WTC11 (cell line): Measurements from ENCODE around the gene MIPOL1. TPM values are rescaled to one million over a fixed set of nuclear protein-coding genes. Genes with fewer than 3 reads are reported as not detected.

Source experiments
- ATAC-seq: fragments of 200-7000 bp; cut with Tn5 transposase; 2 replicates; pipeline ENCODE4 v1.10.0; 2021; ENCODE audit warnings: mild to moderate bottlenecking, moderate library complexity
- CTCF ChIA-PET: fragments of 300-600 bp; sonication (Branson Sonifier 250); formaldehyde crosslinking; loops from one replicate; lab custom pipeline; 2021; ENCODE audit warnings: antibody characterized with exemption; lab: Charles Lee
- POLR2A ChIA-PET: fragments of 350-600 bp; sonication (Branson Sonifier 250); formaldehyde crosslinking; loops from one replicate; lab custom pipeline; 2021; ENCODE audit warnings: antibody characterized with exemption; lab: Charles Lee
- DNase-seq: peaks from one replicate; pipeline ENCODE4 v3.0.0; 2021; ENCODE audit warnings: low spot score
- H3K27ac Mint-ChIP-seq: 2 replicates; pipeline ENCODE4 v1.8.0; 2021; ENCODE audit warnings: mixed read lengths
- H3K27me3 Mint-ChIP-seq: 2 replicates; pipeline ENCODE4 v1.8.0; 2021; ENCODE audit warnings: low read depth, mild to moderate bottlenecking, moderate library complexity, mixed read lengths
- H3K36me3 Mint-ChIP-seq: 2 replicates; pipeline ENCODE4 v1.8.0; 2021; ENCODE audit warnings: mixed read lengths
- H3K4me1 Mint-ChIP-seq: 2 replicates; pipeline ENCODE4 v1.8.0; 2022; ENCODE audit warnings: mixed read lengths
- H3K4me3 Mint-ChIP-seq: 2 replicates; pipeline ENCODE4 v1.8.0; 2021; ENCODE audit warnings: mild to moderate bottlenecking, moderate library complexity, mixed read lengths
- H3K9me3 Mint-ChIP-seq: 2 replicates; pipeline ENCODE4 v1.8.0; 2021; ENCODE audit warnings: mixed read lengths
- ATF1 ChIP-seq: sonication (generic); formaldehyde crosslinking; IDR thresholded peaks from 2 replicates; pipeline ENCODE4 v1.8.1; 2023; ENCODE audit warnings: mild to moderate bottlenecking, moderate library complexity, missing genetic modification reagents
- ATF3 ChIP-seq: sonication (generic); formaldehyde crosslinking; conservative IDR thresholded peaks from 2 replicates; pipeline ENCODE4 v1.8.1; 2022; ENCODE audit warnings: mild to moderate bottlenecking, missing genetic modification reagents
- E2F1 ChIP-seq: sonication (generic); formaldehyde crosslinking; IDR thresholded peaks from 2 replicates; pipeline ENCODE4 v1.8.0; 2022; ENCODE audit warnings: mild to moderate bottlenecking, missing genetic modification reagents
- ELF4 ChIP-seq: sonication (generic); formaldehyde crosslinking; IDR thresholded peaks from 2 replicates; pipeline ENCODE4 v1.8.1; 2022; ENCODE audit warnings: low read depth, mild to moderate bottlenecking, moderate library complexity, missing genetic modification reagents
- FOXJ3 ChIP-seq: sonication (generic); formaldehyde crosslinking; IDR thresholded peaks from 2 replicates; pipeline ENCODE4 v1.9.0; 2021; ENCODE audit warnings: missing genetic modification reagents, mild to moderate bottlenecking, borderline replicate concordance
- FOXK1 ChIP-seq: sonication (generic); formaldehyde crosslinking; IDR thresholded peaks from 2 replicates; pipeline ENCODE4 v1.8.0; 2022; ENCODE audit warnings: mild to moderate bottlenecking, moderate library complexity, missing genetic modification reagents
- JAZF1 ChIP-seq: fragments of 250-450 bp; sonication (Bioruptor Pico); IDR thresholded peaks from 2 replicates; pipeline ENCODE4 v1.9.0; 2021; ENCODE audit warnings: moderate library complexity, mild to moderate bottlenecking, inconsistent platforms
- MXD4 ChIP-seq: fragments of 250-450 bp; sonication (Bioruptor Pico); IDR thresholded peaks from 2 replicates; pipeline ENCODE4 v1.8.0; 2021; ENCODE audit warnings: mild to moderate bottlenecking, moderate library complexity, borderline replicate concordance
- PREB ChIP-seq: sonication (generic); formaldehyde crosslinking; IDR thresholded peaks from 2 replicates; pipeline ENCODE4 v1.8.1; 2022; ENCODE audit warnings: mild to moderate bottlenecking, missing genetic modification reagents, moderate library complexity, borderline replicate concordance
- SMAD3 ChIP-seq: sonication (generic); formaldehyde crosslinking; IDR thresholded peaks from 2 replicates; pipeline ENCODE4 v1.8.0; 2022; ENCODE audit warnings: missing genetic modification reagents, mild to moderate bottlenecking, borderline replicate concordance
- ZNF281 ChIP-seq: sonication (generic); formaldehyde crosslinking; IDR thresholded peaks from 2 replicates; pipeline ENCODE4 v1.8.0; 2023; ENCODE audit warnings: mild to moderate bottlenecking, missing genetic modification reagents
- ZNF396 ChIP-seq: fragments of 250-450 bp; sonication (Bioruptor Pico); IDR thresholded peaks from 2 replicates; pipeline ENCODE4 v1.8.0; 2021; ENCODE audit warnings: mild to moderate bottlenecking, moderate library complexity, borderline replicate concordance
- ZNF671 ChIP-seq: fragments of 250-450 bp; sonication (Bioruptor Pico); IDR thresholded peaks from 2 replicates; pipeline ENCODE4 v1.8.0; 2021; ENCODE audit warnings: mild to moderate bottlenecking
- total RNA-seq: library from RNA; stranded (reverse); gene quantifications from 3 replicates; pipeline ENCODE4 v1.2.3, GENCODE V29; 2021
- TF ChIP-seq, protein P1 (sequence below): sonication (generic); formaldehyde crosslinking; IDR thresholded peaks from 2 replicates; pipeline ENCODE4 v1.8.1; 2023; ENCODE audit warnings: mild to moderate bottlenecking, missing genetic modification reagents, borderline replicate concordance
- TF ChIP-seq, protein P2 (sequence below): sonication (generic); formaldehyde crosslinking; IDR thresholded peaks from 2 replicates; pipeline ENCODE4 v1.8.1; 2023; ENCODE audit warnings: mild to moderate bottlenecking, missing genetic modification reagents, moderate library complexity
- TF ChIP-seq, protein P3 (sequence below): fragments of 200-600 bp; IDR thresholded peaks from 2 replicates; pipeline ENCODE4 v1.8.0; 2022; ENCODE audit warnings: antibody characterized with exemption

Gene MIPOL1
- total RNA-seq, 1 experiment from 2014 or later, result 13.1 TPM

DNA sequence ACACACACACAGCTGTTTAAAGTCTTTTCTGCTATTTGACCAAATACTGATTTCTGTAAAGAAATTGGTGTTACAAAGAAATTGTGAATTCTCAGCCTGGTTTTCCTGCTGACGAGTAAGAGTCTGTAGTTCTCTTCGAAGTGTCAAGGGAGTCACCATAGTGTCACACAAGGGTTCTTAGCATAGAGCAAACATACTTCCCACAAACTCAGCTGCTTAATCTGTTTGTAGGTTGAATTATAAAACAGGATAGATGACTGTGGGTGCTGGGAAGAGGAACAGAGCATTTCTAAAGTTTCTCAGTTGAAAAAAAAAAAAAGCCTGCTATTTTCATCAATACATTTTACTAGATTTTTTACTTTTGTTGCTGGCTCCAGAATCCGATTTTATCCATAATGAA lies 314.4 kb downstream of the MIPOL1 start (continued):
- TF ChIP-seq, protein P1, sequence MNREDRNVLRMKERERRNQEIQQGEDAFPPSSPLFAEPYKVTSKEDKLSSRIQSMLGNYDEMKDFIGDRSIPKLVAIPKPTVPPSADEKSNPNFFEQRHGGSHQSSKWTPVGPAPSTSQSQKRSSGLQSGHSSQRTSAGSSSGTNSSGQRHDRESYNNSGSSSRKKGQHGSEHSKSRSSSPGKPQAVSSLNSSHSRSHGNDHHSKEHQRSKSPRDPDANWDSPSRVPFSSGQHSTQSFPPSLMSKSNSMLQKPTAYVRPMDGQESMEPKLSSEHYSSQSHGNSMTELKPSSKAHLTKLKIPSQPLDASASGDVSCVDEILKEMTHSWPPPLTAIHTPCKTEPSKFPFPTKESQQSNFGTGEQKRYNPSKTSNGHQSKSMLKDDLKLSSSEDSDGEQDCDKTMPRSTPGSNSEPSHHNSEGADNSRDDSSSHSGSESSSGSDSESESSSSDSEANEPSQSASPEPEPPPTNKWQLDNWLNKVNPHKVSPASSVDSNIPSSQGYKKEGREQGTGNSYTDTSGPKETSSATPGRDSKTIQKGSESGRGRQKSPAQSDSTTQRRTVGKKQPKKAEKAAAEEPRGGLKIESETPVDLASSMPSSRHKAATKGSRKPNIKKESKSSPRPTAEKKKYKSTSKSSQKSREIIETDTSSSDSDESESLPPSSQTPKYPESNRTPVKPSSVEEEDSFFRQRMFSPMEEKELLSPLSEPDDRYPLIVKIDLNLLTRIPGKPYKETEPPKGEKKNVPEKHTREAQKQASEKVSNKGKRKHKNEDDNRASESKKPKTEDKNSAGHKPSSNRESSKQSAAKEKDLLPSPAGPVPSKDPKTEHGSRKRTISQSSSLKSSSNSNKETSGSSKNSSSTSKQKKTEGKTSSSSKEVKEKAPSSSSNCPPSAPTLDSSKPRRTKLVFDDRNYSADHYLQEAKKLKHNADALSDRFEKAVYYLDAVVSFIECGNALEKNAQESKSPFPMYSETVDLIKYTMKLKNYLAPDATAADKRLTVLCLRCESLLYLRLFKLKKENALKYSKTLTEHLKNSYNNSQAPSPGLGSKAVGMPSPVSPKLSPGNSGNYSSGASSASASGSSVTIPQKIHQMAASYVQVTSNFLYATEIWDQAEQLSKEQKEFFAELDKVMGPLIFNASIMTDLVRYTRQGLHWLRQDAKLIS (CRISPR knock-in tag), result no peak
- TF ChIP-seq E2F1 (CRISPR knock-in tag) (no peak), MXD4 (CRISPR knock-in tag) (no peak), ZNF671 (CRISPR knock-in tag) (no peak), SMAD3 (CRISPR knock-in tag) (no peak), ATF1 (no peak), FOXK1 (no peak), PREB (CRISPR knock-in tag) (no peak), ZNF396 (CRISPR knock-in tag) (no peak), FOXJ3 (CRISPR knock-in tag) (no peak), ELF4 (no peak), JAZF1 (no peak), ATF3 (no peak)
- TF ChIP-seq, protein P2, sequence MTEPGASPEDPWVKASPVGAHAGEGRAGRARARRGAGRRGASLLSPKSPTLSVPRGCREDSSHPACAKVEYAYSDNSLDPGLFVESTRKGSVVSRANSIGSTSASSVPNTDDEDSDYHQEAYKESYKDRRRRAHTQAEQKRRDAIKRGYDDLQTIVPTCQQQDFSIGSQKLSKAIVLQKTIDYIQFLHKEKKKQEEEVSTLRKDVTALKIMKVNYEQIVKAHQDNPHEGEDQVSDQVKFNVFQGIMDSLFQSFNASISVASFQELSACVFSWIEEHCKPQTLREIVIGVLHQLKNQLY, result no peak
- TF ChIP-seq, protein P3, sequence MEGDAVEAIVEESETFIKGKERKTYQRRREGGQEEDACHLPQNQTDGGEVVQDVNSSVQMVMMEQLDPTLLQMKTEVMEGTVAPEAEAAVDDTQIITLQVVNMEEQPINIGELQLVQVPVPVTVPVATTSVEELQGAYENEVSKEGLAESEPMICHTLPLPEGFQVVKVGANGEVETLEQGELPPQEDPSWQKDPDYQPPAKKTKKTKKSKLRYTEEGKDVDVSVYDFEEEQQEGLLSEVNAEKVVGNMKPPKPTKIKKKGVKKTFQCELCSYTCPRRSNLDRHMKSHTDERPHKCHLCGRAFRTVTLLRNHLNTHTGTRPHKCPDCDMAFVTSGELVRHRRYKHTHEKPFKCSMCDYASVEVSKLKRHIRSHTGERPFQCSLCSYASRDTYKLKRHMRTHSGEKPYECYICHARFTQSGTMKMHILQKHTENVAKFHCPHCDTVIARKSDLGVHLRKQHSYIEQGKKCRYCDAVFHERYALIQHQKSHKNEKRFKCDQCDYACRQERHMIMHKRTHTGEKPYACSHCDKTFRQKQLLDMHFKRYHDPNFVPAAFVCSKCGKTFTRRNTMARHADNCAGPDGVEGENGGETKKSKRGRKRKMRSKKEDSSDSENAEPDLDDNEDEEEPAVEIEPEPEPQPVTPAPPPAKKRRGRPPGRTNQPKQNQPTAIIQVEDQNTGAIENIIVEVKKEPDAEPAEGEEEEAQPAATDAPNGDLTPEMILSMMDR, result no peak
- TF ChIP-seq, all 79 proteins: peak for 0

GRCh38 chr14:37515771-37516170 lies 318.0 kb downstream of the MIPOL1 start:
- no peaks in the 10 kb centered on the region for H3K36me3 Mint-ChIP-seq
- DNase-seq, result no peak
- H3K27me3 Mint-ChIP-seq, result no peaks in the 10 kb centered on the region
- CTCF ChIA-PET, result no interaction called here
- H3K27ac Mint-ChIP-seq, result no peak overlapping the region
- no peaks in the 10 kb centered on the region for H3K4me1 Mint-ChIP-seq
- no peak overlapping the region for H3K4me3 Mint-ChIP-seq
- no peak for ATAC-seq
- no peak for TF ChIP-seq ZNF281 (CRISPR knock-in tag)
- TF ChIP-seq, all 79 proteins: peak for 0
- no peaks in the 10 kb centered on the region for H3K9me3 Mint-ChIP-seq
- POLR2A ChIA-PET, result no interaction called here
